ENCODE data around the gene UQCRC2. TPM values are rescaled to one million over a fixed set of nuclear protein-coding genes. Genes with fewer than 3 reads are reported as not detected.

UQCRC2 gene
- total RNA-seq, 1 experiment from 2014 or later = 249 TPM

DNA sequence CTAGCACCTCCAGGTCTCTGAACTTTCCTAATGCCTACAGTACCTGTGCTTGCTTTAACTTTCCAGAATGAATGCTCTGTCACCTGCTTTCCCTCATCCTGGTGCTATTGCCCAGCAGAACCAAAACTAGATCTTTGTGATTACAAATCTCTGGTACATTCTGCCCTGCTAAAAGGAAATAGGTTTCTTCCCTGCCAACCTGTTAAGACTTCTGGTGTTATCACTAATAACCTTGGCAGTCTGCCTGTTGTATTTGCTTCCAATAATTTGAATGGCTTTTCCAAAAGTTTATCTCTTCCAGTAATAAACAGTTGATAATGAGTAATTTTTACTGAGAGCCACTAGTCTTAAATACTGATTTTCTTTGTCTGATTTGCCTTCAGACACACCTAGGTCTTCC lies 32.4 kb downstream of the UQCRC2 start:
- H4K20me1 ChIP-seq (ENCODE audit: insufficient read depth) = no peaks in the 10 kb centered on the region
- TF ChIP-seq EZH2 (IDR thresholded peaks at IDR 0.05) (no peak), SRF (IDR thresholded peaks at IDR 0.05; ENCODE audit: low read depth) (no peak), POLR2A (IDR thresholded peaks at IDR 0.05; ENCODE audit: borderline replicate concordance, extremely low read depth, insufficient read depth, insufficient read length) (no peak), JUND (IDR thresholded peaks at IDR 0.05) (no peak), RAD21 (IDR thresholded peaks at IDR 0.05; ENCODE audit: low read depth) (no peak), YY1 (IDR thresholded peaks at IDR 0.05; ENCODE audit: extremely low read depth, insufficient replicate concordance, low read depth, low read length) (no peak), EZH2phosphoT487 (IDR thresholded peaks at IDR 0.05; ENCODE audit: borderline replicate concordance) (no peak), POLR2AphosphoS5 (IDR thresholded peaks at IDR 0.05; ENCODE audit: low read depth, low read length) (no peak), CBX3 (IDR thresholded peaks at IDR 0.05; ENCODE audit: low read depth) (no peak), ZNF274 (IDR thresholded peaks at IDR 0.05; ENCODE audit: low read depth, low read length) (no peak), ELF1 (IDR thresholded peaks at IDR 0.05; ENCODE audit: borderline replicate concordance, low read depth) (no peak), SIN3A (IDR thresholded peaks at IDR 0.05; ENCODE audit: low read depth) (no peak), CEBPB (IDR thresholded peaks at IDR 0.05; ENCODE audit: low read depth) (no peak), ZFX (IDR thresholded peaks at IDR 0.05) (no peak), FOSL1 (IDR thresholded peaks at IDR 0.05; ENCODE audit: low read depth) (no peak)
- TF ChIP-seq, protein P1, sequence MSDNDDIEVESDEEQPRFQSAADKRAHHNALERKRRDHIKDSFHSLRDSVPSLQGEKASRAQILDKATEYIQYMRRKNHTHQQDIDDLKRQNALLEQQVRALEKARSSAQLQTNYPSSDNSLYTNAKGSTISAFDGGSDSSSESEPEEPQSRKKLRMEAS (IDR thresholded peaks at IDR 0.05) = no peak
- TF ChIP-seq, protein P2, sequence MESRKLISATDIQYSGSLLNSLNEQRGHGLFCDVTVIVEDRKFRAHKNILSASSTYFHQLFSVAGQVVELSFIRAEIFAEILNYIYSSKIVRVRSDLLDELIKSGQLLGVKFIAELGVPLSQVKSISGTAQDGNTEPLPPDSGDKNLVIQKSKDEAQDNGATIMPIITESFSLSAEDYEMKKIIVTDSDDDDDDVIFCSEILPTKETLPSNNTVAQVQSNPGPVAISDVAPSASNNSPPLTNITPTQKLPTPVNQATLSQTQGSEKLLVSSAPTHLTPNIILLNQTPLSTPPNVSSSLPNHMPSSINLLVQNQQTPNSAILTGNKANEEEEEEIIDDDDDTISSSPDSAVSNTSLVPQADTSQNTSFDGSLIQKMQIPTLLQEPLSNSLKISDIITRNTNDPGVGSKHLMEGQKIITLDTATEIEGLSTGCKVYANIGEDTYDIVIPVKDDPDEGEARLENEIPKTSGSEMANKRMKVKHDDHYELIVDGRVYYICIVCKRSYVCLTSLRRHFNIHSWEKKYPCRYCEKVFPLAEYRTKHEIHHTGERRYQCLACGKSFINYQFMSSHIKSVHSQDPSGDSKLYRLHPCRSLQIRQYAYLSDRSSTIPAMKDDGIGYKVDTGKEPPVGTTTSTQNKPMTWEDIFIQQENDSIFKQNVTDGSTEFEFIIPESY (IDR thresholded peaks at IDR 0.05; ENCODE audit: extremely low read depth, insufficient replicate concordance, low read length) = no peak
- H3K9me2 ChIP-seq (ENCODE audit: insufficient read depth) = no peaks in the 10 kb centered on the region
- no peaks in the 10 kb centered on the region for H3K27me3 ChIP-seq (ENCODE audit: insufficient read depth, low read length)
- DNase-seq (ENCODE audit: low read depth, low spot score) (no peak), ATAC-seq (no peak)
- RAD21 ChIA-PET (ENCODE audit: low non-redundant PET in 1 of 2, low total read pairs in 2 of 2, uncharacterized antibody in 2 of 2, unreplicated experiment in 2 of 2) = no interaction called here
- no peaks in the 10 kb centered on the region for H3K79me2 ChIP-seq (ENCODE audit: insufficient read depth, low read length)
- no TSS peak for BruUV-seq (replicated peaks)
- no peak overlapping the region for H2AFZ ChIP-seq (ENCODE audit: low read depth, low read length, poor library complexity, severe bottlenecking)
- peaks cover 27 to 33% of the 10 kb centered on the region in 2 experiments for H3K36me3 ChIP-seq (ENCODE audit: control insufficient read depth in 1 of 2, insufficient read depth in 2 of 2, low read length in 2 of 2)
- H3K4me2 ChIP-seq (ENCODE audit: low read length) = no peak overlapping the region
- CTCF ChIA-PET = no interaction called here
- intact Hi-C loops (cut with micrococcal nuclease) = no loop called here
- no peak overlapping the region for H3K4me3 ChIP-seq (replicated peaks in 1 of 2; ENCODE audit: low read depth in 1 of 2, low read length in 2 of 2)
- POLR2A ChIA-PET = no interaction called here
- no peaks in the 10 kb centered on the region for H3K9me3 ChIP-seq (ENCODE audit: control insufficient read depth in 1 of 2, insufficient read depth in 1 of 2, low read depth in 1 of 2, low read length in 2 of 2)
- H3K4me1 ChIP-seq (ENCODE audit: control insufficient read depth in 1 of 2, insufficient read depth in 2 of 2, low read length in 2 of 2) = peaks cover 0 to 22% of the 10 kb centered on the region in 2 experiments; a peak in 2 of 4 replicates
- no peak overlapping the region for H3K9ac ChIP-seq (ENCODE audit: low read length)
- H3K27ac ChIP-seq (ENCODE audit: low read depth, low read length) = no peak overlapping the region
